DOHH2 (cell line): Measurements from ENCODE around the gene YWHAH.

Source experiments
- H3F3A ChIP-seq: fragments of 200-600 bp; sonication (generic), shearing (Covaris generic); 2 replicates; pipeline ENCODE4 v1.6.0; 2016; ENCODE audit warnings: antibody characterized with exemption, mild to moderate bottlenecking; ENCODE audit not compliant: control insufficient read depth, insufficient read depth
- H3K27ac ChIP-seq: fragments of 200-600 bp; sonication (generic); 2 replicates; pipeline ENCODE4 v1.5.1; 2014; ENCODE audit warnings: low read depth, mild to moderate bottlenecking, low read length, moderate library complexity
- H3K27me3 ChIP-seq: fragments of 200-600 bp; sonication (generic); 2 replicates; pipeline ENCODE4 v1.6.1; 2014; ENCODE audit warnings: mild to moderate bottlenecking, low read length, mixed read lengths; ENCODE audit not compliant: control insufficient read depth
- H3K36me3 ChIP-seq: fragments of 200-600 bp; sonication (generic); 2 replicates; pipeline ENCODE4 v1.6.1; 2014; ENCODE audit warnings: mild to moderate bottlenecking, low read length, moderate library complexity, mixed read lengths; ENCODE audit not compliant: control insufficient read depth
- H3K4me1 ChIP-seq: fragments of 200-600 bp; sonication (generic); 2 replicates; pipeline ENCODE4 v1.6.1; 2014; ENCODE audit warnings: mild to moderate bottlenecking, low read length, mixed read lengths; ENCODE audit not compliant: control insufficient read depth
- H3K4me2 ChIP-seq: fragments of 200-600 bp; sonication (generic); 2 replicates; pipeline ENCODE4 v1.6.0; 2014; ENCODE audit warnings: mild to moderate bottlenecking, low read length, moderate library complexity
- H3K4me3 ChIP-seq: fragments of 200-600 bp; sonication (generic); 2 replicates; pipeline ENCODE4 v1.5.1; 2014; ENCODE audit warnings: mild to moderate bottlenecking, low read length, mixed read lengths
- H3K79me2 ChIP-seq: fragments of 200-600 bp; sonication (generic); 2 replicates; pipeline ENCODE4 v1.6.1; 2014; ENCODE audit warnings: mild to moderate bottlenecking, low read length, mixed read lengths; ENCODE audit not compliant: control insufficient read depth
- H3K9me2 ChIP-seq: fragments of 200-600 bp; sonication (generic); replicated peaks from 2 replicates; pipeline ENCODE4 v1.6.1; 2014; ENCODE audit warnings: mild to moderate bottlenecking, low read length, mixed read lengths; ENCODE audit not compliant: control insufficient read depth
- H3K9me3 ChIP-seq: fragments of 200-600 bp; sonication (generic); 2 replicates; pipeline ENCODE4 v1.6.1; 2014; ENCODE audit warnings: antibody characterized with exemption, low read length, mixed read lengths; ENCODE audit not compliant: control insufficient read depth, insufficient read depth
- H4K20me1 ChIP-seq: fragments of 200-600 bp; sonication (generic); 2 replicates; pipeline ENCODE4 v1.6.0; 2014; ENCODE audit warnings: low read depth, mild to moderate bottlenecking, antibody characterized with exemption, low read length, moderate library complexity; ENCODE audit not compliant: control insufficient read depth, insufficient read depth
- CTCF ChIP-seq: fragments of 200-600 bp; sonication (generic); IDR thresholded peaks from one replicate; pipeline ENCODE4 v1.5.1; 2014; ENCODE audit warnings: antibody characterized with exemption, mild to moderate bottlenecking, low read depth, low read length; ENCODE audit not compliant: poor library complexity, severe bottlenecking
- EZH2phosphoT487 ChIP-seq: fragments of 200-600 bp; sonication (generic); IDR thresholded peaks from 2 replicates; pipeline ENCODE4 v1.6.1; 2017; ENCODE audit warnings: borderline replicate concordance, mild to moderate bottlenecking, antibody characterized with exemption, low read length, moderate library complexity, mixed read lengths

Gene YWHAH

GRCh38 chr22:31995046-31995445, 50.7 kb downstream of the YWHAH start:
- TF ChIP-seq EZH2phosphoT487 (no peak), CTCF (peak; percentile 43)
- H3F3A ChIP-seq, result no peaks in the 10 kb centered on the region

DNA sequence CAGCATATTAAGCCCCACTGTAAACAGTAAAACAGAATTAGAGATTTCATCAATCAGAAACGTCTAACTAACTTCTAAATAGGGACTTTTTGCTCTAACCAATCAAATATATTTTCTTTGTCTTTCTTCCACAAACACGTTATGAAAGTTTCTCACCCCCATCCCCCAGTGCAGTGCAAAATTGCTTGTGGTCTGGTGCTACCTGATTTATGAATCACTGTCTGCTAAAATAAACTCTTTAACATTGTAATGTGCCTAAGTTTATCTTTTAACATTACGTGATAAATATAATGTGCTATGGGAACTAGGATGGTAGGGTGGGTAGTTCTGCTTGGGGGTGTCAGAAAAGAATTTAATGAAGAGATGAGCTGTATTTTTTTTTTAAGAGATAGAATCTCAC, 51.5 kb downstream of the YWHAH start:
- no peaks in the 10 kb centered on the region for H3K79me2 ChIP-seq
- no peak overlapping the region for H3K4me3 ChIP-seq
- H3K9me2 ChIP-seq, result no peaks in the 10 kb centered on the region
- H3K9me3 ChIP-seq, result no peaks in the 10 kb centered on the region
- no peaks in the 10 kb centered on the region for H3K36me3 ChIP-seq
- H3K4me1 ChIP-seq, result no peaks in the 10 kb centered on the region
- peaks cover 12% of the 10 kb centered on the region; the same call in 1 of the 2 replicates for H3K27me3 ChIP-seq
- no peaks in the 10 kb centered on the region for H3F3A ChIP-seq
- no peak for TF ChIP-seq EZH2phosphoT487
- TF ChIP-seq CTCF, result no peak
- no peak overlapping the region for H3K27ac ChIP-seq
- no peaks in the 10 kb centered on the region for H4K20me1 ChIP-seq
- H3K4me2 ChIP-seq, result no peak overlapping the region

More at GRCh38 chr22:31995046-31995445, 50.7 kb downstream of the YWHAH start:
- Histone ChIP-seq H3K27ac (no peak overlapping the region), H3K79me2 (no peaks in the 10 kb centered on the region), H3K4me1 (no peaks in the 10 kb centered on the region), H3K9me3 (no peaks in the 10 kb centered on the region), H4K20me1 (no peaks in the 10 kb centered on the region), H3K36me3 (no peaks in the 10 kb centered on the region), H3K27me3 (peaks cover 18% of the 10 kb centered on the region; the same call in 1 of the 2 replicates), H3K9me2 (no peaks in the 10 kb centered on the region), H3K4me2 (no peak overlapping the region), H3K4me3 (no peak overlapping the region)

GRCh38 chr22:31998784-31999385, 54.5 kb downstream of the YWHAH start:
- no peaks in the 10 kb centered on the region for H3K36me3 ChIP-seq

More at GRCh38 chr22:31998784-31999385, 54.5 kb downstream of the YWHAH start:
- Histone ChIP-seq H3K79me2 (no peaks in the 10 kb centered on the region), H3K27me3 (peaks cover 10% of the 10 kb centered on the region; the same call in 1 of the 2 replicates), H3F3A (no peaks in the 10 kb centered on the region), H4K20me1 (no peaks in the 10 kb centered on the region), H3K27ac (no peak overlapping the region), H3K9me2 (no peaks in the 10 kb centered on the region), H3K4me3 (no peak overlapping the region), H3K4me1 (no peaks in the 10 kb centered on the region), H3K9me3 (no peaks in the 10 kb centered on the region), H3K4me2 (no peak overlapping the region)
- TF ChIP-seq CTCF, result no peak
- no peak for TF ChIP-seq EZH2phosphoT487
